A204.1 (cell line): ENCODE results near the gene RRP1.

Experiments used
- FAIRE-seq: peaks from 2 replicates; lab custom pipeline; 2012; peaks lifted over from hg19 to GRCh38; lab: Jason Lieb, UNC

RRP1 gene

GRCh38 chr21:43777953-43778352 lies 11.4 kb upstream of the RRP1 start:
- FAIRE-seq = no peak

GRCh38 chr21:43778469-43779335 lies 10.7 kb upstream of the RRP1 start:
- no peak for FAIRE-seq

GRCh38 chr21:43779660-43780059 lies 9.7 kb upstream of the RRP1 start:
- FAIRE-seq = no peak

- no peak for FAIRE-seq
These were observed 7.5 kb upstream of the RRP1 start for GRCh38 chr21:43781846-43782245.

- FAIRE-seq = no peak
These were observed 6.8 kb upstream of the RRP1 start for GRCh38 chr21:43782431-43783097.

GRCh38 chr21:43783098-43783700 lies 6.2 kb upstream of the RRP1 start:
- FAIRE-seq = no peak

- no peak for FAIRE-seq
These were observed 4.2 kb upstream of the RRP1 start for GRCh38 chr21:43785134-43785533.

- FAIRE-seq = no peak
These were observed 3.0 kb upstream of the RRP1 start for GRCh38 chr21:43786300-43786806.

GRCh38 chr21:43786807-43787440 lies 2.5 kb upstream of the RRP1 start:
- no peak for FAIRE-seq

GRCh38 chr21:43790010-43790524 lies 690 bp downstream of the RRP1 start:
- no peak for FAIRE-seq

- FAIRE-seq = no peak
These were observed 3.0 kb downstream of the RRP1 start for GRCh38 chr21:43792406-43792805.

- no peak for FAIRE-seq
These were observed 3.9 kb downstream of the RRP1 start for GRCh38 chr21:43793243-43793642.

- FAIRE-seq = no peak
These were observed 4.9 kb downstream of the RRP1 start for GRCh38 chr21:43794311-43794710.

GRCh38 chr21:43794857-43795256 lies 5.5 kb downstream of the RRP1 start:
- FAIRE-seq = no peak

- no peak for FAIRE-seq
These were observed 8.0 kb downstream of the RRP1 start for GRCh38 chr21:43797415-43797814.

GRCh38 chr21:43797925-43798715 lies 8.7 kb downstream of the RRP1 start:
- no peak for FAIRE-seq

- FAIRE-seq = no peak
These were observed 10.0 kb downstream of the RRP1 start for GRCh38 chr21:43799301-43799840.

- no peak for FAIRE-seq
These were observed 10.7 kb downstream of the RRP1 start for GRCh38 chr21:43800124-43800523.

GRCh38 chr21:43800566-43800965 lies 11.2 kb downstream of the RRP1 start:
- no peak for FAIRE-seq

- FAIRE-seq = no peak
These were observed 11.8 kb downstream of the RRP1 start for GRCh38 chr21:43801006-43801783.
